NOMO-1 (cell line): Measurements from ENCODE around the gene GUCD1.
"Not testable (repeated sequence)": the region's sequence is repeated elsewhere in the genome, so short reads cannot be mapped to it uniquely, and the experiment has no call there.

Experiments
- DNase-seq, 2 experiments: peaks; one replicate each; lab custom pipeline; 2025; ENCODE audit not compliant: unreplicated experiment in 2 of 2; lab: John Stamatoyannopoulos, UW

Gene GUCD1

DNA sequence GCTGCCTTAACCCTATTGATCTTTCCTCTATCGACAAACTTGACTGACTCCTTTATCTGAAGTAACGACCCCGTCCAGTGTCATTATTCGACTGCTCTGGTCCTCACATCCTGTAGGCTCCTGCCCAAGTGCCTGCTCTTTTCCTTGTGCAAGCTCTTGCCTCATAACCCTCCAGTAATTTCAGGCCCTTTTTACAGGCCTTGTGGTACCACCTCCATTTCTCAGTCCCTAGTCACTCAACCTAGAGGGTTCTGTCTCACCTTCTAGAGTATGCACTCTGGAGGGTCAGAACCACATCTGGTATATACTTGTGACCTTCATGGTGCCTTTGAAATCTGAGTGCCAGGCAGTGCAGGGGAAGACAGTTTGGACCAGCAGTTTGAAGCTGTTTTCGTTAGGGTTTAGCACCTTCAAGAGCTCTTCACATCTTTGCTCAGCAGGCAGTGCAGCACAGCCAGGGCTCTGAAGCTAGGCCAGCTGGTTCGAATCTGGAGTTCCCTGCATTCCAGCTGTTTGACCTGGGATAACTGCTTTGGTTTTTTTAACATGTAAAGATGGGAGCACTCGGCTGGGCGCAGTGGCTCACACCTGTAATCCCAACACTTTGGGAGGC is 12.1 kb upstream of the GUCD1 start:
- DNase-seq: no peak

DNA sequence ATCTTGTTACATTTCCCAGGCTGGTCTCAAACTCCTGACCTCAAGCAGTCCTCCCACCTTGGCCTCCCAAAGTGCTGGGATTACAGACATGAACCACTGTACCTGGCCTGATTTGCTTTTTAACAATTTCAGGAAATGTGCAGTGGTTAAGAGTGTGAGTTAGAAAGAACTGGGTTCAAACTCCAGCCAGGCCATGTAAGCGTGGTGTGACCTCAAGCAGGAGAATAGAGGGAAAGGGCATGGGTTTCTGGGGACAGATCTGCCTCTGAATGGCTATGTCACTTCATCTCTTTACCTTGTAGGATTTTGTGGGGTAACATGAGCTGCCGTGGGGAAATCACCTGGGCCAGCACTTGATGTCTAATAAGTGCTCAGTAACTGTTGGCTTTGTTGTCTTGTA is 10.1 kb upstream of the GUCD1 start:
- DNase-seq: no peak

DNA sequence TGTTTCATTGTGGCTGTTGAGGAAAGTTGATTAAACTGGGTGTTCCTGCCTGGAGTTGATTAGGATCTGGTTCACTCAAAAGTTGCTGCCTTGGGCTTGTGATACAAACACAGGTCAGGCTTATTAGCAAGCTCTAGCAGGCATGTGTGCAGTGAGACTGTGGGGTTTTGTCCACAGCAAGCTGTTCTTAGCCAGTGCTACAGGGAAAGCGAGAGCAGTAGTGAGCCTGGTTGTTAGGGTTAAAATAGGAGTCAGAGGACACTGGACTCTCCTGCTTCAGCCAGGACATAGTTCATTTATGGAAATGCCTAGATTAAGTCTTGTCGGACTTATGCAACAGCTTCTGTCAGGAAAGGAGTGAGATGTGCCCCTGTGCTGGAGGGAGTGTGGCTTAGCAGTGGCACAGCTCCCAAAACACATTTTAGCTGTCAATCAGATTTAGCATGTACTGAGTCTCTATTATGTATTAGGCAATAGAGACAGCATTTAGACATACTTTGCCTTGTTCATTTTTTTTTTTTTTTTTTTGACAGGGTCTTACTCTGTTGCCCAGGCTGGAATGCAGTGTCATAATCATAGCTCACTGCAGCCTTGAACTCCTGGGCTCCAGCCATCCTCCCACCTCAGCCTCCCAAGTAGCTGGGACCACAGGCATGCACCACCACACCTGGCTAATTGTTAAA is 9.6 kb upstream of the GUCD1 start:
- DNase-seq: no peak

DNA sequence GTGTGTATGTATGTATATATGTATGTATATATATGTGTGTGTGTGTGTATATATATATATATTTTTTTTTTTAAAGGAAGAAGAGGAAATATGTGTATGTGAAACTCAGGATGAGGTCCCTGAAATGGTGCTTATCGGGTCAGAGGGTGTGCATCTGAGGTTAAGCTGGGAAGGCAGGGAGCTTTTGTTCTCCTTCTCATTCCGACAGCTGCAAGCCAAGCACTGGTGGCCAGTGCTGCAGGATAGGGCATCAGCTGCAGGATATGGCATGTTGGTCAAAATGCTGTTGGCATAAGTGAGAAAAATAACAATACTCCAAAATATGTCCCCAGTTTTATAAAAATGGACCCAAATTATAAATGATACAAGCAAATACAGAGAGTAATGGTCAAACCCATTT is 8.3 kb upstream of the GUCD1 start:
- DNase-seq: no peak

DNA sequence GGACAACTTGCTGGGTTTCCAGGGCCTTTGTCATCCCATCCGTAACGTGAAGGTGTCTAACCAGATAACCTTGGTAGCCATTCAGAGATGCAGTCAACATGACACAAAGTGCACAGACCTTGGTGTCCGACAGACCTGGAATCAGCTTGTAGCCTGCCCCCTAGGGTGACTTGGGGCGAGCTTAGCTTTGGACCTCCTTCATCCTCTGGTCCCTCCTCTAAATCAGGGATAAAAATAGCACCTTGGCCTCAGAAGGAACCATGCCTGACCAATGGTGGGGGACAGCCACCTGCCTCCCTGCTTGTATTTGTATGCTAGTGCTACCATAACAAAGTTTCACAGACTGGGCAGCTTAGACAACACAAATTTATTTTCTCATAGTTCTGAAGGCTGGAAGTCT is 4.5 kb upstream of the GUCD1 start:
- no peak for DNase-seq

DNA sequence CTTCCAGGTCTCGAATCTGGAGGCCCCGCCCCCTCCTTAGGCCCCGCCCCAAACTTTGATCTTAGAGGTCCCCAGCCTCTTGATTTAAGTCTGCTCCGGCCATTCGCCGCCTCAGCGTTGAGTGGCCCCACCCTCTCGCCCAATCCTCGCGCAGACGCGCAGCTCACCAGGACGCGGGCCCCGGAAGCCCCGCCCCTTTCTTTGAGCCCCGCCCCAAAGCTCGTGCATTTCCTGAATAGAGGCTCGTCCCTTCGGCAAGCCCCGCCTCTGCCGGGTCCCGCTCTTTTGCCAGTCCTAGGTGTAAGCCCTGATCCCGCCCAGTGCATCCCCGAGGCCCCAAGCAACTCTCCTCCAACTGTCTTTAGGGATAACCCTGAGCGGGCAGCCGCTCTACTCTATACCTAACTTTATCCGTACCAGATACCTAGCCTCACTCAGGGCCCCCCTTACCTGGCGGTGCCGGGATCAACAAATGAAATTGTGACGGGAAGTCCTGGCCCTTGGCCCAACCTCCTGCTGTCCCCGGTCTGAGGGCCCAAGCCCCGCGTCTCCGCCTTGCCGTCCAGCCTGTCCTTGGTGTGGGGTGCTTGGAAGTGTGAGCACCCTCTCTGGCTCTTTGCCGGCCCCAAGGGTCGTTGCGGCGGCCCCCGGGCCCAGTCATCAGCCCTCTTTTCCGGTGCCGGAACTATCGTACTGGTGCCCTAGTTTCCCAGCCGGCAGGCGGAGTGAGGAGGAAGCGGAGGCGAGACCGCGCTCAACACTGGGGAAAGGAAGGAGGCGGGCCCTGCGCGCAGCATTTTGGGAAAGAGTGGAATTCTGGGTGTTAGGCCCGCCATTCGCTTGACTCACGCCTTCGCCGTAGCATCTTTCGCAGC is 464 bp upstream of the GUCD1 start, which contains the start of gene SNRPD3:
TSS of gene SNRPD3 (plus strand) at position 835 of the 875 bp plus-strand sequence. CDS start 1,676 bp downstream, outside the sequence.
- DNase-seq: peak; percentile 94 to 98

DNA sequence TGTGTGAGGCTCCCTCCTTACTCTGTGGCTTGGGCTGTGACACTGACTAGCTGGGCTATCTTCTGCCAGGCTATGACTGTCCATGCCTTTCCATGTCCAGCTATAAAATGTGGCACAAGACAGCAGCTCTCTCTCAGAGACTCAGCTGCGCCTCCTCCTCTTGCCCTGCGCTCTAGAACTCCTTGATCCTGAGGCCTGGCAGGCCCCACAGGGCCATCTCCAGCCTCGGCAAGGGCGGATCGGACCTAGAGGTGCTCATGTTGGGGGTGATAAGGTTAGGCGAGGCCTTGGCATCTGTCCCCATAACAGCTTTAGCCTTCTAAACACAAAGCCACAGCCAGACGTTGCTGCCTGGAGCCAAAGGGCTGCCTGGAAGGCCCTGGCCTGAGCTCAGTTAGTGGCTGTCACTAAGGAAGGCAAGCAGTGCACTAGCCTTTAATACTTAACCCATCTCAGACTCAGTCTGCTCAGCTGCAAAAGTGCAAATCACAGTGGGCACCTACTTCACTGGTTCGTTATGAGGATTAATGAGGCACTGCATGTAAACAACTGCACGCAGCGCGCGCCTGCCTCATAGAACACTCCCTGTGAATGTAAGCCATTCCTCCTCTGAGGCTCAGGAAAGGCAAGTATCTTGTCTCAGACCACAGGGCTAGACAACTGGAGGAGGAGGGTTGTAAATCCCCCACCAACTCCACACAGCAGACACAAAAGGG is 1.2 kb downstream of the GUCD1 start:
- peak in 1 of 2 experiments; percentile 9 for DNase-seq

DNA sequence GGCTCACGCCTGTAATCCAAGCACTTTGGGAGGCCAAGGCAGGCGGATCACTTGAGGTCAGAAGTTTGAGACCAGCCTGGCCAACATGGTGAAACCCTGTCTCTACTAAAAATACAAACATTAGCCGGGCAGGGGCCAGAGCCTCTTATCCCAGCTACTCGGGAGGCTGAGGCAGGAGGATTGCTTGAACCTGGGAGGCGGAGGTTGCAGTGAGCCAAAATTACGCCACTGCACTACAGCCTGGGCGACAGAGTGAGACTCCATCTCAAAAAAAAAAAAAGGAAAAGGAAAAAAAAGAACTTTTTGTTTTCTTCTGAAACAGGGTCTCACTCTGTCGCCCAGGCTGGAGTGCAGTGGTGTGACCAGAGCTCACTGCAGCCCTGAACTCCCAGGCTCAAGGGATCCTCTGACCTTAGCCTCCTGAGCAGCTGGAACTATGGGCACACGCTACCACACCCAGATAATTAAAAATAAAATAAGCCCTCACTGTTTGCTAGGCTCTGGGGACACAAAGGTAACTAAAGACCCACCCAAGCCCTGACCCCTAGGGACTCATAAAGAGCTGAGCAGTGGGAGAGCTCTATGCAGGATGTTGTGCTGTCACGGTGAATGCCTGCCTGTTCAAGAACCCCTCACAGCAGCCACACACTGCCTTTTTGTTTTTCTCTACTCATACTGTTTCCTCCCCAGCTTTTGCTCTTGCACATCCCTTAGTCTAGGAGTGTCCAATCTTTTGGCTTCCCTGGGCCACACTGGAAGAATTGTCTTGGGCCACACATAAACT is 2.2 kb downstream of the GUCD1 start:
- DNase-seq: not testable (repeated sequence)

DNA sequence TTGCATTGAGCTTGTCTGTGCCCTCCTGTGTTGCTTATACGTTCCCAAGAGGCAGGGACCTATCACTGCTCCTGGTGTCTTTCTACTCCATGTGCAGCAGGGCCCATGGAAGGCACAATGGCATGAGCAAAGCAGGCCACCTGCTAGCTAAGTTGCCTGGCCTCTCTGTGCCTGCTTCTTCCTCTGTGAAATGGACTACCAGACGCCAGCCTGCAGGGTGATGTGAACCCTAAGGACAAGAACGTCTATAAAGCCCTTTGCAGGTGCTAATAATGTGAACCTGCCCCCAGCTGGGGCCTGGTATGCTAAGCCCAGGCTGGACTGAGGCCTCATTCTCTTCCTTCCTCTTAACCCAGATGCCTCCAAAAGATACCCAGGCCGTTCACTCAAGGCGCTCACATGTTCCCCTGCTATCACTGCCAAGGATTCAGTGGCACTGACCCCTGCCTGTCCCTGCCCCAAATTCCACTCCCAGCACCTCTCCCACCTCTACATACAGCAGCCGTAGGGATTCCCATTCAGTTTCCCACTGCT is 4.0 kb downstream of the GUCD1 start:
- no peak for DNase-seq

DNA sequence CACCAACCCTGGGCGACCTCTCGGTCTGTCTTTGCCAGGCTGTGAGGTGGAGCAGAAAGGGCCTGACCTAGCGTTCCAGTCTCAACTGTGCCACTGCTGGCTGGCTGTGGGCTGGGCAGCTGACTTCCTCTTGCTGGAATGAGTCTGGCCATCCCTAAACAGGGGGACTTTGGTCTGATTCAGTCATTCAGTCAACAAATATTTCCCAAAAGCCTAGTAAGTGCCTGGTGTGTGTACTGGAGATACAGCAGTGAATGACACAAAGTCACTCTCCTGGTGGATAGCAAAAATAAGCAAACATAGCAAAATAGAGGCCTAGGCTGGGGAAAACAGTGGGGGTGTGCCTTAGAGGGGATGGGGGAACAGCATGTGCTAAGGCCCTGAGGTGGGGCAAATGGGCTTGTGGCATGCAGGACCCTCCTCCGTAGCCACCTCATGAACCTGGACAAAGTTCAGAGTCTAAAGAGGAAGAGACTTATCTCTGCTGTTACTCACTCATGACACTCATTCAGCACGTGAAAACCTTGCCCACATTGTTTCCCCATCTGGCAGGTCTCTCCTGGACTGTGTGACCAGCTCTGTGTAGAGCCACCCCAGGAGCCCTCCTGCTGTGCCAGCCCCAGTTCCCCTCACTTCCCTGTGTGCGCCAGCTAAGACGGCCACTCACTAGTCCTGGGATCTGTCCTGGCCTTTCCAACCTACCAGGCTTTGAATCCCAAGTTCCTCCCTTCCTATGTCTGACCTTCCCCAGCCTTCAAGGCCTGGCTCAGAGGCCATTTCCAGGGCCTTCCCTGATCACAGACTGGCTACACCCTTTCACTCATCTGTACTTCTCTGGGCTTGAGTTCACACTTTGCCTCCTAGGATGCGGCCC is 4.7 kb downstream of the GUCD1 start:
- peak in 1 of 2 experiments; percentile 29 for DNase-seq

DNA sequence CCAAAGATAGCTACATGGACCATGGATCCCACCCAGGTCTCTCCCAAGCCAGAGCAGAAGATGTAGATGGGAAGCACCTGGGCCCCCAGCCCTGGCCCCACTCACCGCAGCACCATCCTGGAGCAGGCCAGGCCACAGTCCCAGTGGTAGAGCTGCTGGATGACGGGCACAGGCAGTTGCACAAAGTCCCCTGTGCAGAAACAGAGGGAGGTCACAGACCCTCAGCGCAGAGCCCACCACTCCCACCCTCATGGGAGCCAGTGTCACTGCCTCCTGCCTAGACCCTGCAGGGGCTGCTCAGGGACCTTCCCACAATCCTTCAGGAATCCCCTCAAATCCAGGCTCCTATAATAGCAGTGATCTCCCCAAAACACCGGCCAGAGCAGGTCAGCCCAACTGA is 6.1 kb downstream of the GUCD1 start:
- no peak for DNase-seq

DNA sequence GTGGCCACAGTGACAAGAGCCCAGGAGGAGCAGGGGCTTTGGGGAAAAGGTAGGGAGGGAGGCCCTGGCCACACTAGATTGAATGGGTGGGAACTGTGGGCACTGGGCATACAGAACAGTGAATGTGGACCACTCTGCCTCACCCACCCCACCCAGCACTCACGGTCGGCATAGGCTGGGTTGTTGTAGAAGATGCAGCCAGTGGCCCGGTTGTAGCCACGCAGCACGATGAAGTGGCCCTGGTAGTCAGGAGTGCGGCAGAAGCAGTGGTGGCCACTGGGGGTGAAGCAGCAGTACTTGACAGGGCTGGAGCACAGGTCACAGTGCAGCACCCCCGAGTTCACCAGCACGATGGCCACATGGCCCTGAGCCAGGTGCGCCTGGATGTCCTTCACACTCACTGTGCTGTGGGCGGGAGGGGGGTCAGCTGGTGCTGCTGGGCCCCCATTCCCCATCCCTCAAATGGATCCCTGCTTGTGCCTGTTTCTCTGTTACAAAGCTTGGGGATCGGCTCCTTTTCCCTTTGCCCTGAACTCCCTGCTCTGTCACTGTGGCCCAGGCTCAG is 11.2 kb downstream of the GUCD1 start:
- DNase-seq: no peak

DNA sequence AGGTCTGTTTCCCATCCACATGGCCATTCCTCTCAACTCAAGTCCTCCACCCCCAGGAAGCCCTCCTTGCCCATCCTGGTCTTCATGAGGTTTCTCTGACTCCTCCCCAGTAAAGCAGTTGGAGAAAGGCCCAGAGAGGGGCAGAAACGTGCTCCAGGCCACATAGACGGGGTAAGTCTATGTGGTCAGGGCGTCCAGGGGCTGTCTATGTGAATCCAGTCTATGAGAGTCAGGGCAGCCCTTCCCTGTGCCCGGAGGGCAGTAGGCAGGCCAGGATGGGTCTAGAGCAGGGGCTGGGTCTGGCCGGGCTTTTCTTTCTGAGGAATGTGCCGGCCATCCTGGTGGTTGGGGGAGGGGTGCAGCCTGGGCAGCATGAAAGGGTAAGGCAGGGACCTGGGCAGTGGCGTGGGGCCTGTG is 11.7 kb downstream of the GUCD1 start:
- no peak for DNase-seq

DNA sequence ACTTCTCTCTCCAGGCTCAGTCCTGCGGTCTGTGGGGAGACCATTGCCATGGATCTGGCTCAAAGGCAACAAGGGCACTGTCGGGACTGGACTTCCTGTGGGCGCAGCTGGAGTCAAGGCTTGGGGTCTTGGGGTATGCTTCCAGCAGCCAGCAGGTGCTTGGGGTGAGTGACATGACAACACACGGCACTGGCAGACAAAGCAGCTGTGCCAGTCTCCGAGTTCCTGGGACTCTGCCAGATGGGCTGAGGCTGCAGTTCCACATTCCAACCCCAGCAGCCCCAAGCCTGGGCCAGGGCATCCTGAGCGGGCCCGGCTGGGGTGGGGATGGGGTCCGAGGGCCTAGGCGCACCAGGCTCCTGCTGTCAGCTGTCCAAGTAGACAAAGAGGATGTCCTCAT is 12.3 kb downstream of the GUCD1 start:
- DNase-seq: no peak

DNA sequence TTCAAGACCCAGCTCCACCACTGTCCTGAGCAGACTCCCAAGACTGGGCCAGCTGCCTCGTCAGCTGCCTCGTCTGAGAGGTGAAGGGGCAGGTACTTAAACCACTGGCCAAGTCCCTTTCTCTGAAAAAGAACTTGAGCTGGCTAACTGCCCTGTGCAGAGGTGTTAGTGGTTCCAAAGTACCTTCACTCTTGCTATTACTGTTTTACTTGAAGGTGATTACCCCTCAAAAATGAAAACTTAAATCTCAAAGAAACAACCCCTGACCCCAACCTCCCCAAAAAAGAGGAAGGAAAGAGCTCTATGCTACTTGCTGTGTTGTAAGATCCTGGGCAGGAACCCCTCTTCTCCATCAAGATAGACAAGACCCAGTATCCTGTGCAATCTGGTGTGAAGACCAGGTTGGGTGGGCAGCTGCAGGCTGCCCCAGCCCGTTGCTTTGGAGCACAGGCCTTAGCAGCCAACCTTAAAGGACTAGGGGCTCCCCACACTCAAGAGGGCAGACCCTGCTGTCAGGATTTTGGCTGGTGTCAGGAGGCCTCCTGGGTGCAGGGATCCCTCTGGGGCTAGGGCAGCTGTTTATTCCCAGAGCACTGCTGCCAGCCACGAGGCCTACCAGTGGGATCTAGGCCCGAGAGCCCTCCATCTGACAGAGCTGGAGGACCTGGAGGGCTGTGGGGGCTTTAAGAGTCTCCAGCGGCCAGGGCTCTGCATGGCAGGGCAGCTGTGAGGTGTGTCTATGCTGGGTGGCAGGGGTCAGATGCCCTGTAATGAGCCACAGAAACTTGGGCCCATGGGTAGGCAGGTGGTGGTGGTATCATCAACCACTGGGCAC is 13.0 kb downstream of the GUCD1 start:
- DNase-seq: peak; percentile 21 to 45

DNA sequence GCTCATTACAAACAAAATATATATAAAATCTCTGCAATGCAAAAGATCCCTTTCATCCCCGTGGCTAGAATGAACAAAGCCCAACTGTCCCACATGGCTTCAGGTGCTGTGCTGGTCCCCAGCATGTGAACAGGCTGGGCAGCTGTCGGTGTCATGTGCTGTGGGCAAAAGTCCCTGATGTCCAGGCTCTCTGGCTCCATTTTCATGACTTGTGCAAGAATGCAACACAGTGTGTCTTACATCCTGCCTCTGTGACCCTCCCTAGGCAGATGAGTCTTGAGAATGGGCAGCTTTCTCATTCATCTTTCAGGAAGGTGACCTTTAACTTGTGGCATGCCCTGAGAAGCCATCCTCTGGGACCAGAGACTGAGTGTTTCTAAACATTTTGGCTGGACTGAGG is 14.5 kb downstream of the GUCD1 start:
- no peak for DNase-seq

DNA sequence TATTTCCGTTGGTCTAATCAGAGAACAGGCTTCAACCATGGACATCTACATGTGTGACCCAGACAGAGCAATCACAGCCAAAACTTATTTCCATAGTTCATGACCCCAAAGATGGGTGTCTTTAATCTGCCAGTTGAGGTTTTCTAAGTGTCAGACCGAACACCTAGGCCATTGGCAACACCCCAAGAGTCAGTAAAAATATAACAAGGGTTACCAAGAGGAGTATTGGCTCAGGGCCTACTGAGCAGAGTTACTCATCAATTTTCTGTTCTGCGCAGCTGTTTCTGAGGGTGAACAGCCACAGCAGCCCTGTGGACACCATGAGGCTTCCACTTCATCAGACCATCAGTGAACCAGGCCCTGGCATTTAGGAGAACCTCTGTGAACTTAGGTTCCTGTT is 18.8 kb downstream of the GUCD1 start:
- DNase-seq: no peak

DNA sequence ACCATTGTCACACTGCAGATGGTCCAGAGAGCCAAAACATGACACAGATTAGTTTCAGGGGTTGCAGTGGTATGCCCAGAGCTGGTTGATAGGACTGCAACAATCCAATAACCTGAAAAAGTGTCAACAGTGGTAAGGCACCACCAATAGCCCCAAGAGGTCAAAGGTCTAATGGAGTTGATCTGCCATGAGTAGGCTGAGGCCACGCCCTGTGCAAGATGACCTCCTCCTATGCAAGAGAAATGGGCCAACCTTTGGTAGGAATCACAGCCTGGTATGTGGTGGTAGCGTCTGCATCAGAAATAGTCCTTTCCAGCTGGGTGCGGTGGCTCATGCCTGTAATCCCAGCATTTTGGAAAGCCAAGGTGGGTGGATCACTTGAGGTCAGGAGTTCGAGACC is 19.6 kb downstream of the GUCD1 start:
- DNase-seq: no peak
